OCI-LY7 (cell line): ENCODE data around the gene RRP7A.

Experiments
- EZH2phosphoT487 ChIP-seq: fragments of 200-600 bp; sonication (generic); IDR thresholded peaks from 2 replicates; pipeline ENCODE4 v1.6.1; 2018; ENCODE audit warnings: low read depth, borderline replicate concordance, mild to moderate bottlenecking, mixed run types, antibody characterized with exemption, low read length, moderate library complexity, mixed read lengths
- TF ChIP-seq, protein P1 (sequence below): fragments of 200-600 bp; sonication (generic); conservative IDR thresholded peaks from 2 replicates; pipeline ENCODE4 v1.5.1; 2014; ENCODE audit warnings: mild to moderate bottlenecking, antibody characterized with exemption, low read length, moderate library complexity, mixed read lengths

DNA sequence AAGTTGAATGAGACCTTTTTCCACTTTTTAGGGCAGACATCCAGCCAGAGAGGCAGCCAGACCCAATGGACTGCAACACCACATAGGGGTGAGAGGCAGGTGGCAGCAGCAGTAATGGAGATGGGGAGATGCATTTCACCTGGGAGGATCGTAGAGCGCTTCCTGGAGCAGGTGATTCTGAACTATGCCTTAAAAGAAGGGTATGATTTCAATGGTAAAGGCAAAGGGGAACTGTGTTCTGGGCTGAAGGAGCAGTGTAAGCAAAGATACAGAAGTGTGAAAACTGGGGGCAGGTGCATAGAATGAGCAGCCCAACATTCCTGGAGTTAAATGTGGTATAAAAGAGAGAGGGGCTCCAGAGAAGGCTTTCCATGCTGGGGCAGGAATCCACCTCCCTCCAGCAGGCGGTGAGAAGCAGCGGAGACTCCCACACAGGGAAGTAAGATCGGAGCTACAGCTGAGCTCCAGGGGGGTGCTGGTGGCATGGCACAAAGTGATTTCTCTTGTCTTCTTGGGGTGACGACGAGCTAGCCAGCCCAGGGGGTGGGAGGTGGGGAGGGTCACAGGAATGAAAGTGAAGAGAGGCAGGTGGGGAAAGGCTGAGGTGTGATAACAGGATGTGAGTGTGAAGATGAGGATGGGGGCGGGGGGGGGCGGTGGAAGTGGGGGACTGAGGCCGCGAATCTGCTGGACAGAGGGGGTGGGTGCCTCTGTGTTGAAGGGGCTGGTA is 29.9 kb upstream of the RRP7A start:
- TF ChIP-seq, protein P1, sequence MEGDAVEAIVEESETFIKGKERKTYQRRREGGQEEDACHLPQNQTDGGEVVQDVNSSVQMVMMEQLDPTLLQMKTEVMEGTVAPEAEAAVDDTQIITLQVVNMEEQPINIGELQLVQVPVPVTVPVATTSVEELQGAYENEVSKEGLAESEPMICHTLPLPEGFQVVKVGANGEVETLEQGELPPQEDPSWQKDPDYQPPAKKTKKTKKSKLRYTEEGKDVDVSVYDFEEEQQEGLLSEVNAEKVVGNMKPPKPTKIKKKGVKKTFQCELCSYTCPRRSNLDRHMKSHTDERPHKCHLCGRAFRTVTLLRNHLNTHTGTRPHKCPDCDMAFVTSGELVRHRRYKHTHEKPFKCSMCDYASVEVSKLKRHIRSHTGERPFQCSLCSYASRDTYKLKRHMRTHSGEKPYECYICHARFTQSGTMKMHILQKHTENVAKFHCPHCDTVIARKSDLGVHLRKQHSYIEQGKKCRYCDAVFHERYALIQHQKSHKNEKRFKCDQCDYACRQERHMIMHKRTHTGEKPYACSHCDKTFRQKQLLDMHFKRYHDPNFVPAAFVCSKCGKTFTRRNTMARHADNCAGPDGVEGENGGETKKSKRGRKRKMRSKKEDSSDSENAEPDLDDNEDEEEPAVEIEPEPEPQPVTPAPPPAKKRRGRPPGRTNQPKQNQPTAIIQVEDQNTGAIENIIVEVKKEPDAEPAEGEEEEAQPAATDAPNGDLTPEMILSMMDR: peak; percentile 52
- no peak for TF ChIP-seq EZH2phosphoT487
